ENCODE measurements around the gene SLC36A4. TPM values are rescaled to one million over a fixed set of nuclear protein-coding genes. Genes with fewer than 3 reads are reported as not detected.

The SLC36A4 gene
- total RNA-seq, 2 experiments from 2014 or later = 15.9 to 16.4 TPM

DNA sequence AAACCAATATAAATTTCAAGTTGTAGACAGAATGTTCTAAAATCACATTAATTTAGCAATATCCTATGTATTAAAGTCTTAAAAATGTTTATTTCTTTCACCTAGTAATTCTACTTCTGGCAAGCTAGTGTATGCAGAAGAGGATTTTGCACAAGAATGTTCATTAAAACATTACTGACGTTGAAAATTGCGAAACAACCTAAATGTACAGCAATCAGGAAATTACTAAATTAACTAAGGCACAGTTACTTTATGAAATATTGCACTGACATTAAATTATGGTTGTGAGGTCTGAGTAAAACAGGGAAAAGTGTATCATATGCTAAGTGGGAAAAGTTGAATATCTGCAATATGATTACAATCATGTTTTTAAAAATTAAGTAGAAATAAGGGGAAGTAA is 4.1 kb downstream of the SLC36A4 start:
- H3K27me3 ChIP-seq (ENCODE audit: control insufficient read depth in 1 of 2, insufficient read depth in 2 of 2, low read length in 2 of 2) = no peaks in the 10 kb centered on the region
- Mint-ChIP-seq H3K27ac (no peak overlapping the region), H3K36me3 (ENCODE audit: low read depth) (peaks cover 22% of the 10 kb centered on the region), H3K9me3 (no peaks in the 10 kb centered on the region), H3K27me3 (no peaks in the 10 kb centered on the region), H3K4me3 (peak overlapping the region; percentile 31), H3K4me1 (ENCODE audit: low read depth) (peaks cover 31% of the 10 kb centered on the region)
- no peaks in the 10 kb centered on the region for H3K9me3 ChIP-seq (ENCODE audit: control insufficient read depth in 1 of 2, insufficient read depth in 1 of 2, low read length in 2 of 2)
- intact Hi-C loops (cut with DNase I, micrococcal nuclease) = loop anchor here in 1 of 2 experiments (10.0 kb wide), 1 partner anchor 941 kb away; no protein-coding TSS in a partner anchor
- ATAC-seq (ENCODE audit: poor library complexity) = no peak
- ChIA-PET POLR2A (no interaction called here), CTCF (no interaction called here)
- peak in 1 of 14 experiments; percentile 20 for DNase-seq
- no peaks in the 10 kb centered on the region for H3K36me3 ChIP-seq (ENCODE audit: insufficient read depth, low read length)
- peaks cover 6% of the 10 kb centered on the region for H3K4me1 ChIP-seq (ENCODE audit: insufficient read depth, low read length)
- H3K4me3 ChIP-seq (ENCODE audit: low read length) = no peak overlapping the region
- H3K27ac ChIP-seq (ENCODE audit: low read depth in 1 of 2, low read length in 2 of 2) = no peak overlapping the region
- TF ChIP-seq, protein P1, sequence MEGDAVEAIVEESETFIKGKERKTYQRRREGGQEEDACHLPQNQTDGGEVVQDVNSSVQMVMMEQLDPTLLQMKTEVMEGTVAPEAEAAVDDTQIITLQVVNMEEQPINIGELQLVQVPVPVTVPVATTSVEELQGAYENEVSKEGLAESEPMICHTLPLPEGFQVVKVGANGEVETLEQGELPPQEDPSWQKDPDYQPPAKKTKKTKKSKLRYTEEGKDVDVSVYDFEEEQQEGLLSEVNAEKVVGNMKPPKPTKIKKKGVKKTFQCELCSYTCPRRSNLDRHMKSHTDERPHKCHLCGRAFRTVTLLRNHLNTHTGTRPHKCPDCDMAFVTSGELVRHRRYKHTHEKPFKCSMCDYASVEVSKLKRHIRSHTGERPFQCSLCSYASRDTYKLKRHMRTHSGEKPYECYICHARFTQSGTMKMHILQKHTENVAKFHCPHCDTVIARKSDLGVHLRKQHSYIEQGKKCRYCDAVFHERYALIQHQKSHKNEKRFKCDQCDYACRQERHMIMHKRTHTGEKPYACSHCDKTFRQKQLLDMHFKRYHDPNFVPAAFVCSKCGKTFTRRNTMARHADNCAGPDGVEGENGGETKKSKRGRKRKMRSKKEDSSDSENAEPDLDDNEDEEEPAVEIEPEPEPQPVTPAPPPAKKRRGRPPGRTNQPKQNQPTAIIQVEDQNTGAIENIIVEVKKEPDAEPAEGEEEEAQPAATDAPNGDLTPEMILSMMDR (IDR thresholded peaks at IDR 0.05) = no peak

GRCh38 chr11:93192163-93192562 is 5.6 kb downstream of the SLC36A4 start:
- intact Hi-C loops (cut with DNase I, micrococcal nuclease) = loop anchor here in 1 of 2 experiments (10.0 kb wide), 1 partner anchor 943 kb away; no protein-coding TSS in a partner anchor
- ATAC-seq (ENCODE audit: poor library complexity) = no peak
- Mint-ChIP-seq H3K27me3 (no peaks in the 10 kb centered on the region), H3K27ac (peak overlapping the region; percentile 40), H3K4me1 (ENCODE audit: low read depth) (peaks cover 24% of the 10 kb centered on the region), H3K4me3 (no peak overlapping the region), H3K36me3 (ENCODE audit: low read depth) (peaks cover 28% of the 10 kb centered on the region), H3K9me3 (peaks cover 9% of the 10 kb centered on the region)
- CTCF ChIA-PET = no interaction called here
- Histone ChIP-seq H3K27me3 (ENCODE audit: control insufficient read depth in 1 of 2, insufficient read depth in 2 of 2, low read length in 2 of 2) (no peaks in the 10 kb centered on the region), H3K4me1 (ENCODE audit: insufficient read depth, low read length) (peaks cover 3% of the 10 kb centered on the region), H3K36me3 (ENCODE audit: insufficient read depth, low read length) (no peaks in the 10 kb centered on the region), H3K4me3 (ENCODE audit: low read length) (no peak overlapping the region), H3K27ac (ENCODE audit: low read depth in 1 of 2, low read length in 2 of 2) (no peak overlapping the region), H3K9me3 (ENCODE audit: control insufficient read depth in 1 of 2, insufficient read depth in 1 of 2, low read length in 2 of 2) (no peaks in the 10 kb centered on the region)
- DNase-seq = no peak
- TF ChIP-seq, protein P1 (IDR thresholded peaks at IDR 0.05) = no peak
- POLR2A ChIA-PET = no interaction called here

DNA sequence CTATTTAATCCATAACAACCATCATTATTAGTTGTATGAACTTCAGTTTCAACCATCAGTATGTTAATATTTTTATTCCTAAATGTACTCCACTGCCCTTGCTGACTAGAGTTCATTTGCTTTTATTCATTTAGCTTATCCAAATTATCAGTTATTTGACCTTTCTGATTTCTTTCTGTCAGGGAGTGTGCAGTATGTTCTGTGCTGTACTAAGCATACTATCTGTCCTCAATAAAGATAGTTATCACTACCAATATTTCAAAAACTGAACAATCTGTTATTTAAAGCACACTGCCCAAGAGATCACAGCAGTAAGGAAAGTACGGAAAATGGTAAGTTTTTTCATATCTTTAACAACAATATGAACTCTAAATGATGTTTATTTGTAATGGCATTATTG is 8.3 kb downstream of the SLC36A4 start:
- Mint-ChIP-seq H3K27ac (no peak overlapping the region), H3K9me3 (peaks cover 9% of the 10 kb centered on the region), H3K4me1 (ENCODE audit: low read depth) (peaks cover 11% of the 10 kb centered on the region), H3K4me3 (no peak overlapping the region), H3K36me3 (ENCODE audit: low read depth) (peaks cover 51% of the 10 kb centered on the region), H3K27me3 (no peaks in the 10 kb centered on the region)
- ChIA-PET POLR2A (no interaction called here), CTCF (no interaction called here)
- Histone ChIP-seq H3K9me3 (ENCODE audit: control insufficient read depth in 1 of 2, insufficient read depth in 1 of 2, low read length in 2 of 2) (no peaks in the 10 kb centered on the region), H3K27me3 (ENCODE audit: control insufficient read depth in 1 of 2, insufficient read depth in 2 of 2, low read length in 2 of 2) (no peaks in the 10 kb centered on the region), H3K36me3 (ENCODE audit: insufficient read depth, low read length) (no peaks in the 10 kb centered on the region), H3K4me1 (ENCODE audit: insufficient read depth, low read length) (no peaks in the 10 kb centered on the region), H3K27ac (ENCODE audit: low read depth in 1 of 2, low read length in 2 of 2) (no peak overlapping the region), H3K4me3 (ENCODE audit: low read length) (no peak overlapping the region)
- intact Hi-C loops (cut with DNase I, micrococcal nuclease) = no loop called here
- DNase-seq = no peak
- ATAC-seq (ENCODE audit: poor library complexity) = no peak
- TF ChIP-seq, protein P1 (IDR thresholded peaks at IDR 0.05) = no peak
